H4 (cell line): Measurements from ENCODE around the gene PKNOX1. TPM values are rescaled to one million over a fixed set of nuclear protein-coding genes. Genes with fewer than 3 reads are reported as not detected.
"Not testable (repeated sequence)": the region's sequence is repeated elsewhere in the genome, so short reads cannot be mapped to it uniquely, and the experiment has no call there.

ENCODE experiments used
- DNase-seq: peaks from one replicate; pipeline ENCODE4 v3.0.0-alpha.2; 2015; ENCODE audit warnings: low spot score
- total RNA-seq: library from RNA; depleted of rRNA; stranded (reverse); fragments of >200 nt; shearing (Covaris generic); gene quantifications from 2 replicates; pipeline ENCODE4 v1.2.3, GENCODE V29; 2014

PKNOX1 gene
- total RNA-seq, 1 experiment from 2014 or later: 31.4 TPM

DNA sequence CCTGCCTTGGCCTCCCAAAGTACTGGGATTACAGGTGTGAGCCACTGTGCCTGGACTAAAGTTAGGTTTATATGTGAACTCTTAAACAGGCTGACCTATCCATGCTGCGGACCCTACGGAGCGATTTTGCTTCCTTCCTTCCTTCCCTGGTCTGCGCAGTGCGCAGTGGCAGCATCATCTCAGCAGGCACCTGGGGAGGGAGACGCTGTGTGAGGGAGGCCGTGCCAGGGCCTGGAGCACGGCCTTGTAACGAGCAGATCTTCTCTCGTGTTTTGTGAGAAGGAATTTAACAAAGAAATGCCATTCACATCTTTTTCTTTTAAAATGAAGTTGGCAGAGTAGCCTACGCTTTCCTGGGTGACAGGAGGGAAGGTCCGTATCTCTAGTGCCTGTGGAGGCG, 45.8 kb downstream of the PKNOX1 start:
- DNase-seq: no peak

DNA sequence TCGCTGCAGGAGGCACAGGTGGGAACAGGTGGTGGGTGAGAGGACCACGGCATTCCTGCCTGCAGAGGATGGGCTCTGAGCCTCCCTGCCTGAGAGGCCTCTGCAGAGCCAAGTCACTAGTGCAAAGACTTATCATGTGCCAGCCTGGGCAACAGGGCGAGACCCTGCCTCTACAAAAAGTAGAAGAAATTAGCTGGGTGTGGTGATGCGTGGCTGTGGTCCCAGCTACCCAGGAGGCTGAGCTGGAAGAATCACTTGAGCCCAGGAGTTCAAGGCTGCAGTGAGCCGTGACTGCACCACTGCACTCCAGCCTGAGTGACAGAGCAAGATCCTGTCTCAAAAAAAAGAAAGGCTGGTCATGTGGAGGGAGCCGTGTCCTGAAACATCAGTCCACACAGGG, 46.4 kb downstream of the PKNOX1 start:
- DNase-seq: no peak

DNA sequence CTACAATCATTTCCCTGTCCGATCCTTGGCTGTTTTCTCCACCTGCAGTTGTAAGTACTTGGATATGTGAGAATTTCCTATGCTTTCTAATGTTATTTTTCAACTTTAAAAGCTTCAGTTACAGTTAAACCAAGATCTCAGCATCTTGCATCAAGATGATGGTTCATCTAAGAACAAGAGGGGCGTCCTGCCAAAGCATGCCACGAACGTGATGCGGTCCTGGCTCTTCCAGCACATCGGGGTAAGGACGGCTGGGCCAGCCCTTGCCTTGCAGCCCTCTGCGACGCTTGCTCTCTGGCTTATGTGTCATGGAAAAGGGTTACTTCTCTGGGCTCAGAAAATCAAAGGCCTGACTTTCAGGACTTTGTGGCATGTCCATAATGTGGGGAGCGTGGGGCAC, 46.8 kb downstream of the PKNOX1 start:
- DNase-seq: no peak

DNA sequence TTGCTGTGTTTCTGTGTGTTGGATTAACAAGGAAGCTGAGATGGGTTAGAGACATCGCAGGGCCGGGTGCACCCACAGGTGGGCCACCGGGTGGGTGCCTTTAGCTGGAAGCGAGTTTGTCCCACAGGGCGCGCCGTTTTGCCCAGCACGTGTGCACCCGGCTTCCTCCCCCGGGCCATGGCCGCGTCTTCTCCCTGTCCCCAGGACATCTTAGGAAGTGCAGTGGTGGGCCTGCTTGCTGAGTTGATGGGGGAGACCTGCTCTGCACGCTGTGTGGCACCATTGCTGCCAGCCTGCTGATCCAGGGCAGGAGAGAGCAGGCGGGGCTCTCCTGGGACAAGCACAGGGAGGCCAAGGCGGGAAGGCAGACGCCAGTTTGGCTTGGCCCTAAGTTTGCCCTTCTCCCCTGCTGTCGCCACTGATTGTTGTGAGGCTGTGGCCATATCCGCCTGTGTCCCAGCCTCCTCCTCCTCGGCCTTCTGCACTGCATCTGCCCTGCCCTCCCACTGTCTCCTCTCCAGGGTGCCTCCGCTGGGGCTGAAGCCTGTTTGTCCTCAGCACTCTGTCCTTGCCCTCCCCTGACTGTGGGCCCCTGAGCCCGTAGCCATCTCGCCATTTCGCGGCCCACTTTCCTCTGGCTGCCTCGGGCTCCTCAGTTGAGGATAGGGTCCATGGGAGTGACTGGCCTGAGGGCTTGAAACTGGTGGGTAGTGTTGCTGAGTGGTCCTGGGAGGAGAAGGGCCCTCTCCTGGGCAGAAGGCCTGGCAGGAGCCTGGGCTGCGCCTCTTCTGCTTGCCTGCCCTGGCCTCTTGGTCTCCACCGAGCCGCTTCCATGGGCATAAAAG, 47.6 kb downstream of the PKNOX1 start:
- no peak for DNase-seq

- no peak for DNase-seq
Measured at GRCh38 chr21:43023175-43023574, 48.8 kb downstream of the PKNOX1 start.

DNA sequence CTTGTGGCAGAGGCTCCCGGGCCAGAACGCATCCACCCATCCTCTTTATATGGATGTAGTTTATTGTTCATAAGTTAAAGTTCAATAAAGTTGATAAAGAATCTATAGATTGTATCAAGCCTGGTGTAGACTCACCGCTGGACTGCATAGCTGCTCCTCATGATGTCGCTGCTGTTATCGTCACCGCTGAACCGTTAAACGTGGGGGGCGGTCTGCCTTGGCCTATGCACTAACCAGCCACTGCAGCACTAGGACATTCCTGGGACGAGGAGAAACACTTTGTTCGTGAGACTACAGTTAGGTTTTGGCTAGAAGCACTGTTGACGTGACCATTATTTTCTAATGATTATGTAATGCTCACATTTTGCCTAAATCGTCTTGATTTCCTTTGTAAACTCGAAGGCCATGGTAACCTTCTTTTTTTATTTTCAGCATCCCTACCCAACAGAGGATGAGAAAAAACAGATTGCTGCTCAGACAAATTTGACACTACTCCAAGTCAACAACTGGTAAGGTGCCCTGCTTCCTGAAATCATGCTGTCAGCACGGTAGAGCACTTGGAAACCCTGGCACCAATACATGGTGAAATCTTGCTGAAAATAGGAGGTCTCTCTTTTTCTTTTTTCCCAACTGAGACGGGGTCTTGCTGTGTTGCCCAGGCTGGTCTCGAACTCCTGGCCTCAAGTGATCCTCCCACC, 50.2 kb downstream of the PKNOX1 start:
- DNase-seq: peak; percentile 2

DNA sequence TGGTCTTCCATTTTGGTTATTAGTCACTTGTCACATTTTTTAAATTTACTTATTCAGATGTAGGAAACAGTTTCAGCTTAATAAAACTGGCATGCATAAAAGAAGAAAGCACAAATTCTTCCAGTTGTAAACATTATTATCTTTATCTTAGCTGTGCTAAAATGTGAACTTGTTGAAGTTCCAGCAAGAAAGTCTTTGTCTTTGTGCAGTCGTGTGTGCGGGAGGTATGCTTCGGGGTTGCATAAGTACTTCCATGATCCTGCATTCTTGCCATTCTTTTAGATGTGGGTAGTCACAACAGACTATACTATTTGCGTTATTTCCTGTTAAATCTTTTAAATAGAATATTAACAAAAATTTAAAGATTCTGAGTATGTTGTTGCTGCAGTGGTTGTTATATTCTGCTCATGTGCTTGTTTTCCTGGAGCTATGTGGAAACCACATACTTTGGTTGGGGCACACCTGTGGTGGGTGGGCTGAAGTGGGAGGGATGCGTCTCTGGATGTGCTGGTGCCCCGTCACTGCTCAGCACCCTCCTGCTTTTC, 51.3 kb downstream of the PKNOX1 start:
- peak; percentile 3 for DNase-seq

- peak; percentile 3 for DNase-seq
Measured at GRCh38 chr21:43027846-43028731, 53.7 kb downstream of the PKNOX1 start.

- DNase-seq: peak; percentile 4
Measured at GRCh38 chr21:43029785-43030184, 55.4 kb downstream of the PKNOX1 start.

- DNase-seq: peak; percentile 1
Measured at GRCh38 chr21:43031121-43031619, 56.8 kb downstream of the PKNOX1 start.

DNA sequence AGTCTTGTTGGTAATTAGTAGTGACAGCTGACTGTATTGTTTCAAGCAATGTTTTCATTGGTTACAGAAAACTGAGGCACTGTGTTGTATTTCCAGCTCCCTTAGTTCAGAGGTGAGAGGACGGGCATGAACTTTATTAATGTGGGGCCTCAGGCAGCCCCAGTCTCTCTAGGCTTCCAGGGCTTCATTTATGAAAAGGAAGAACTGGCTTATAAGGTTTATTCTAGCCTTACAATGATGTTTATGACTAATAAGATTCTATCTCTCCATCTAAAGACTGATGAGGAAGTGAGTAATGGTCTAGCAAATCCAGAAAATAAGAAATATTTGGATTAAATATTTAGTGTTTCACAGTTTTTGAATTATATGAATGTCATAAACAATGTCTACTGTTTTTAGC, 59.7 kb downstream of the PKNOX1 start:
- DNase-seq: no peak

DNA sequence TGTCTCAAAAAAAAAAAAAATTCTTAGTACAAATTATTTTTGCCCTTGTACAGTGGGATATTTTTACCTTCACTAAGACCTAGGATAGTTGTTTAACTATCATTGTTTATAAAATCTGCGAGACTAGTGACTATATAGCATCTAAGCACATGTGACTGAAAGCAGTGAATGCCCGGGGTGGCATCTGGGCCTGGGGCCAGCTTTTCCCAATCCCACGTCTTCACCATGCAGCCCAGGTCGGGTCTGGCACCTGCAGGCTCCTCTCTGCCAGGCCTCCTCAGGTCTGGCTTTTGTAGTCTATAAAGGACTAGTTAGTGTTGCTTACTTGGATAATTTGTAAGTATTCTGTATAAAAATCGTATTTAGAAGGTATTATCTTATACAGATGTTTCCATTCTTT, 60.5 kb downstream of the PKNOX1 start:
- DNase-seq: no peak

- DNase-seq: not testable (repeated sequence)
Measured at GRCh38 chr21:43036889-43037288, 62.5 kb downstream of the PKNOX1 start.

DNA sequence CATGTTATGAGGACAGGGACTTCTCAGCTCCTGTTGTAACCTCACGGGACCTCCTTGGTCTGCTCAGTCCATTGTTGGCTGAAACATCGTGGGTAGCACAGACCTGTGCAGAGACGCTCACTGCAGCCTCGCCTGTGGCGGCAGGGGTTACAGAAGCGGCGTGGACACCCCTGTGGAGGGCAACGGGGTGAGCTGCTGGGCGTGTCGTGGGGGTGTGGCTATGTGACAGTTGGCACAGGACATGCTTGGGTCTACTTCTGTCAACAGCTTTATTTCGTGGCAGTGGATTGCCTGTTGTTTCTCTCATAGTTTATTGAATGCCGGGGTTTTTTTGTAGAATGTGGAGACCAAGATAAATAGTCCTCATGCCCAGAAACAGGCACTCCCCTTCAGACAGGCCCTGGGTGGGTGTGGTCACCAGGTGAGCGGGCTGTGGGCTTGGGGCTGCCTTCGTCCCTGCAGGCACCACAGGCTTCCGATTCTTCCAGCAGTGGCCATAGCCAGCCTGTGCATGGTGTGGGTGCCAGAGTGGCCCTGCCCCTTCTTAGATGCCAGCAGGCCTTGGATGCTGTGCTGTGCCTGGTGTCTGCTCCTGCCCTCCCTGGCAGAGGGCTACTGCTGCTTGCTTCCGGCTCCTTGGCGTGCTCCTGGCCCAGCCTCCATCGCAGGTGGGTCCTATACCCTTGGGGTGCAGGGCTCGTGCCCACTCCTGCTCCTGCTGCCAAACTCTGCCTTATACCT, 63.7 kb downstream of the PKNOX1 start:
- not testable (repeated sequence) for DNase-seq

DNA sequence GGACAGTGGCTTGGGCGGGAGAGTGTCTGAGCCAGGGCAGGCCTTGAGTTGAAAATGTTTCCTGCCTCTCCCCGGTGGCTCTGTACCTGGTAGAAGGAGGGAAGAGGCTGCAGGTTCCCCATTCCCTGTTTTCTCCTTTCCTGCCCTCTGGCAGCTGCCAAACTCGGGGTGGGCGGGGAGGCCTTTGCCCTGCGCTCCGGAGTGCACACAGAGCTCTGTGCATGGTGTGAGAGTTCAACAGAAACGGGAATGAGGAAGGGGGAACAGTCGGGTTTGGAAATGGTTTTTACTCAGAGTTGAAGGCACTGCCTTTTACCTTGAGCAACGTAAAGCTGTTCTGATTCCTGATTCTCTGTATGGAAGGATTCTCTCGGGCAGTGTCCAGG, 64.3 kb downstream of the PKNOX1 start:
- DNase-seq: not testable (repeated sequence)

GRCh38 chr21:43042169-43042568, 67.8 kb downstream of the PKNOX1 start:
- not testable (repeated sequence) for DNase-seq

DNA sequence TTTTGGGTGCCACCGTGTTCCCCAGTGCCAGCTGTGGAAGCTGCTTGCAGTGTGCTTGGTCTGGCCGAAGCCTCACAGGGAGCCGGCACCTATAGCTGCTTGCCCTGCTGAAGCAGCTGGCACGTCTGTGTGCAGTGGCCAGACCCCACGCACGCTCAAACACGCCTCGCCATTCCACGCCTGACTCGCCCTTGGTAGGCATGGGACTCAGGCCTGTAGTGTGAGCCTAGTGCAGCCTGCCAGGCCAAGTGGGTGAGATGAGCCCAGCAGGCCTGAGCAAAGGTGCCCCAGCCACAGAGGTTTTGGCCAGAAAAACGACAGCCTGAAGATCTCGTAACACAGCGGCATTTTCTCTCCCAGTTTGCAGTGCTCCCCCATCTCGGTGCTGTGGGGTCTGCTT, 68.9 kb downstream of the PKNOX1 start:
- DNase-seq: not testable (repeated sequence)

DNA sequence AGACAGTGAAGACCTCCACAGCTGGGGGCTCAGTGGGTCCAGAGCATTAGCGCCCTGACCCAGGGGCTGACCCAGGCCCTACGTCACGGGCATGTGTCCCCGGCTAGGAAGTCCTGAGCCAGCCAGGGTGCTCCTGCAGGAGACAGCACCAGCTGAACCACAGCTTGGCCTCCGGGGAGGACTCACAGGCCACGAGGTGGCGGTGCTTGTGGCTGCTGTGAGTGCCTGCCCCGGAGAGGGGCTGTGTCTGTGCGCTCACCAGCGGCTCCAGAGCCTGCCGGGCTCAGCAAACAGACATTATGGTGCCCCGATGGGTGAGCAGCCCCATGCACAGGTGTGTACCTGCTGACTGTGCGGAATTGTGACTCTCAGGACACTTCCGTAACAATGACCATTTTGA, 70.2 kb downstream of the PKNOX1 start:
- DNase-seq: not testable (repeated sequence)

- DNase-seq: not testable (repeated sequence)
Measured at GRCh38 chr21:43045165-43045875, 71.0 kb downstream of the PKNOX1 start.
